ENCODE measurements around the gene CDC42BPA.

CDC42BPA gene

DNA sequence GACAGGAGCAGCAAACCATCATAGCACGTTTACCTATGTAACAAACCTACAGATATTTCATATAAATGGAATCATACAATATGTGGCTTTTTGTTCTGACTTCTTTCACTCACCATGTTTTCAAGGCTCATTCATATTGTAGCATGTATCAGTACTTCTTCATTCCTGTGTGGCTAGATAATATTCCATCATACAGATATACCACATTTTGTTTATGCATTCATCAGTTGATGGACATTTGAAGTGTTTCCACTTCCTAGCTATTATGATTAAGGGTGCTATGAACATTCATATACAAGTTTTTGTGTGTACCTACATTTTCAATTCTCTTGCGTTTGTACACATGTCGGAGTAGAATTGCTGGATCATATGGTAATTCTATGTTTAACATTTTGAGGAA is 90.1 kb downstream of the CDC42BPA start:
- no peak for DNase-seq (ENCODE audit: extremely low spot score)
- ChIA-PET CTCF (interaction anchor here (3.0 kb wide), 1 partner anchor 12 kb away, joined by 13 read pairs; no protein-coding TSS in a partner anchor), POLR2A (no interaction called here)
- TF ChIP-seq, protein P1, sequence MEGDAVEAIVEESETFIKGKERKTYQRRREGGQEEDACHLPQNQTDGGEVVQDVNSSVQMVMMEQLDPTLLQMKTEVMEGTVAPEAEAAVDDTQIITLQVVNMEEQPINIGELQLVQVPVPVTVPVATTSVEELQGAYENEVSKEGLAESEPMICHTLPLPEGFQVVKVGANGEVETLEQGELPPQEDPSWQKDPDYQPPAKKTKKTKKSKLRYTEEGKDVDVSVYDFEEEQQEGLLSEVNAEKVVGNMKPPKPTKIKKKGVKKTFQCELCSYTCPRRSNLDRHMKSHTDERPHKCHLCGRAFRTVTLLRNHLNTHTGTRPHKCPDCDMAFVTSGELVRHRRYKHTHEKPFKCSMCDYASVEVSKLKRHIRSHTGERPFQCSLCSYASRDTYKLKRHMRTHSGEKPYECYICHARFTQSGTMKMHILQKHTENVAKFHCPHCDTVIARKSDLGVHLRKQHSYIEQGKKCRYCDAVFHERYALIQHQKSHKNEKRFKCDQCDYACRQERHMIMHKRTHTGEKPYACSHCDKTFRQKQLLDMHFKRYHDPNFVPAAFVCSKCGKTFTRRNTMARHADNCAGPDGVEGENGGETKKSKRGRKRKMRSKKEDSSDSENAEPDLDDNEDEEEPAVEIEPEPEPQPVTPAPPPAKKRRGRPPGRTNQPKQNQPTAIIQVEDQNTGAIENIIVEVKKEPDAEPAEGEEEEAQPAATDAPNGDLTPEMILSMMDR (IDR thresholded peaks at IDR 0.05; ENCODE audit: control extremely low read depth, extremely low read depth, low read depth, missing control alignments), result no peak

DNA sequence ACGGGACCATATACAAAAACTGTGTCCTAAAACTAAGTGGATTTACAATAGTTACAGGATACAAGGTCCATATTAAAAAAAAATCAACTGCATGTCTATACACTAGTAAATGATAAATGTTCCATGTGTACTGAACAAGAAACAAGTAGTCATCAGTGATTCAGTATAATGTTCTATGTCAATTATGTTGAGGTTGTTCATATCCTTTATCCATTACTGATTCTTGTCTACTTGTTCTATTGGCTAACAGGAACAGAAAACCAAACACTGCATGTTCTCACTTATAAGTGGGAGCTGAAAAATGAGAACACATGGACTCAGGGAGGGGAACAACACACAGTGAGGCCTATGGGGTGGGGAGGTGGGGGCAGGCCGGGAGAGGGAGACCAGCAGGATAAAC is 90.5 kb downstream of the CDC42BPA start:
- ChIA-PET POLR2A (no interaction called here), CTCF (interaction anchor here (3.0 kb wide), 1 partner anchor 11 kb away, joined by 13 read pairs; no protein-coding TSS in a partner anchor)
- DNase-seq (ENCODE audit: extremely low spot score), result no peak
- TF ChIP-seq, protein P1 (IDR thresholded peaks at IDR 0.05; ENCODE audit: control extremely low read depth, extremely low read depth, low read depth, missing control alignments), result no peak

DNA sequence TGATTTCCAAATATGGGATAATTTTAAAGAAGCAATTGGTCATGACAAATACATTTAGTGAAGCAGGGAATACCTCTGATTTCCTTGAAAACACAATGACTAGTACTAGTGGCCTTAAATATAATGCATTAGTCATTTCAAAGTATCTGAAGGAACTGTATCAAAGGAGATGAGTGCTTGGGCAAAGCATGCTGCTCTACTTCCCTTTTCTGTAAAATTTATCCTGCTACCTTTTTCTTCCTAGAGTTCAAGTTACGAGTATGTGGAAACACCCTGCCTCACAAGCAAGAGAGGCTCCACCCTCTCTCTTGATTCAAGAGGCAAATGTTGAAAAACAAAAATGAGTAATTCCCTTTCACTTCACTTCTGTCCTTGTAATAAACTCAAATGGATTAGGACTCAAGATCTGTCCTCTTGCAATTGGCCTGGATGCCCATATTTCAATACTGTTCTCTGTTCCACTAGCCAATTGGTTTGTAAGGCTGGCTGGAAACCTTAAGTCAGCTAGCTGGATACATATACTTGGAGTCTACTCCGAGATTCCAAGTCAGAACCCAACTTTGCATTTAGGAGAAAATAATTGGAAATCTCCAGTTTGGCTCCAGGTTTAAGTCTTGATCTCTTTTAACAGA is 92.5 kb downstream of the CDC42BPA start:
- DNase-seq (ENCODE audit: extremely low spot score), result no peak
- CTCF ChIA-PET, result interaction anchor here (1.0 to 3.0 kb wide), 2 partner anchors 9 to 86 kb away, joined by 3 to 13 read pairs; no protein-coding TSS in a partner anchor
- TF ChIP-seq, protein P1 (IDR thresholded peaks at IDR 0.05; ENCODE audit: control extremely low read depth, extremely low read depth, low read depth, missing control alignments), result no peak
- POLR2A ChIA-PET, result no interaction called here

DNA sequence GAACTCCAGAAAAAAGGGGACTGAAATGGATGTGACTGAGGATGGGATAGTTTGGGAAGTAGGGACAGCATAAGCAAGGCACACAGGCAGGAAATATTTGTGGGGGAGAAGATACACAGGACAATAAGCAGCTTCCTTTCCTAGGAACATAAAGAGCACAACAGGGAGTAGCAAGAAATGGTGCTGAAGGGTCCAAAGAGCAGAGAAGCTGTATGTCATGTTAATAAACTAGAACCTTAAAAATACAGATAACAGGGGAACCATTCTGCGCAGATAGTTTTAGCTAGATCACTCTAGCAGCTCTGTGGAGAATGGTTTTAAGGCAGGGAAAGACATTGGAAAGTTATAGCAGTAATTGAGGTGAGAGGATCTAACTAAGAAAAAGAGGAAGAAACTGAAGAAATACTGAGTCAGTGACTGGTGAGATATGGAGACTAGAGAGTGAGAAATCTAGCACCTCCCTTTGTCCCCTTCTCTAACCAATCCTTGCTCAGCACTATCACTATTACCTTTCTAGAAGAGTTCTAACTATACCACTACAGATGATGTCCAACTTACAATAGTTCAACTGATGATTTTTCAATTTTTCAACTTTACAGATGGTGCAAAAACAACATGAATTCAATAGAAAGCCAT is 95.0 kb downstream of the CDC42BPA start:
- TF ChIP-seq, protein P1 (IDR thresholded peaks at IDR 0.05; ENCODE audit: control extremely low read depth, extremely low read depth, low read depth, missing control alignments), result no peak
- ChIA-PET POLR2A (no interaction called here), CTCF (no interaction called here)
- no peak for DNase-seq (ENCODE audit: extremely low spot score)

DNA sequence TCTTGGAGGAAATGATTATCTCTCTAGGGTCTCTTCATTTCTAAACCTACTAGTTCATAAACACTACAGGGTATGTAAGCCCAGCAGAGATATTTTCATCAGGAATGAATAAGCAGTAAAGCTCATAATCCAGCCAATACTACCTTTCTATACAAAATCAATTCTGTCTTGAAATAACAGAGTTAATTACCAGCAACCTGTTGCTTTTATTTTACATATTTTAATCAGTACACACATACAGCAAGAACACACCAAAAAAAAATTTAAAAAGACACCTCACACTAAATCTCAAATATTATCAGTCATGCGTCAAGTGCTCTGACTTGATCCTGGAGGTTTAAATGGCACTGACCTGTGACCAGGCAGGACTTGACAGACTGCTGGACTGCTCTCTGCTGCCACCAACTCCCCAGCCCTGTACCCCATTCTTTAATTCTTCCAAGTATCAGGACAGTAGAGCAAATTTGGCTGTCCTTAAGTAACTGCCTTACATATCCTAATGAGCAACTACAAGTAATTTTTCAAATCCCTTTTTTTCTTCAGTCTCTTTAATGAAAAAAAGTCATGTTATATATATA is 98.5 kb downstream of the CDC42BPA start:
- TF ChIP-seq, protein P1 (IDR thresholded peaks at IDR 0.05; ENCODE audit: control extremely low read depth, extremely low read depth, low read depth, missing control alignments), result no peak
- no peak for DNase-seq (ENCODE audit: extremely low spot score)
- CTCF ChIA-PET, result no interaction called here
- POLR2A ChIA-PET, result no interaction called here

DNA sequence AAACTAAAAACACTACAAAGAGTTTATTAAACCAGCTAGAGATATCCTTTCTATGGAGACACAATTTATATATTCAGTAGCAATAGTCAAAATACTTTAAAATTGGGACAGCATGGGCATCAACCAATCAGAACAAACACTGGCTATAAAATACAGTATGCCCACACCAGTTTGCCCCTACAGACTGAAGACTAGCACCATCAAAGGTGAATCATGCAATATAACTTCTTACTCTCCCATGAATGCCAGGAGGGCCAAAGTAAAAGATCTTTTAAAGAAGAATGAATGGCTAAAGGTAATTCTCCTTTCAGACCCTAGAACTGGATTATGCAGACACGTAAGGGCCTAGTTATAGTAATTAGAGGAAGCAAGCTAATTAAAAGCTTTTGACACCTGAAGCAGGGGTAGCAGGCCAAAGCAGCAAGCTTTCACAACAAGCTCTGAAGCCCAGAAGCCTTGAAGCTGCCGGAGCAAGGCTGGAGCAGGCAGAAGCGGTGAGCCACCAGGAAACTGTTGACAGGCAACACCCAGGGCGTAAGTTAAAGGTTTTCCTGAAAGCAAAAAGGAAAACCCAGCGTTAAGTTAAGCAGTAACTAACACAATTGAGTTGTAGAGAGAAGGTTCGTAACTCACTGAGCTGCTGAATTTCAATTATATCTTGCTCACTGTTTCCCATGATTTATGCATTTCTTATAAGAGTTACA is 99.3 kb downstream of the CDC42BPA start:
- TF ChIP-seq, protein P1 (IDR thresholded peaks at IDR 0.05; ENCODE audit: control extremely low read depth, extremely low read depth, low read depth, missing control alignments), result no peak
- CTCF ChIA-PET, result no interaction called here
- POLR2A ChIA-PET, result no interaction called here
- no peak for DNase-seq (ENCODE audit: extremely low spot score)
